Activated CD8-positive, alpha-beta memory T cell treated with anti-CD3 and anti-CD28 coated beads, Interleukin-2, amount 10 ng/mL, durations not matched to agents 7 days and 5 days (primary cell): ENCODE data around the gene TBK1. TPM values are rescaled to one million over a fixed set of nuclear protein-coding genes. Genes with fewer than 3 reads are reported as not detected.

Experiments
- ATAC-seq: fragments of 150-1000 bp; cut with Tn5 transposase; one replicate; pipeline ENCODE4 v1.10.0; 2021; ENCODE audit warnings: moderate library complexity
- CTCF ChIA-PET: fragments of 350-600 bp; sonication (Branson Sonifier 250); formaldehyde crosslinking; loops from one replicate; lab custom pipeline; 2021; ENCODE audit warnings: antibody characterized with exemption; lab: Charles Lee
- DNase-seq: peaks from one replicate; pipeline ENCODE4 v3.0.0-alpha.2; 2020
- H3K27ac Mint-ChIP-seq: one replicate; pipeline ENCODE4 v1.8.0; 2021; ENCODE audit warnings: mild to moderate bottlenecking, mixed read lengths
- H3K27me3 Mint-ChIP-seq: one replicate; pipeline ENCODE4 v1.8.0; 2021; ENCODE audit warnings: mixed read lengths
- H3K36me3 Mint-ChIP-seq: one replicate; pipeline ENCODE4 v1.8.0; 2021; ENCODE audit warnings: mild to moderate bottlenecking, mixed read lengths
- H3K4me1 Mint-ChIP-seq: one replicate; pipeline ENCODE4 v1.8.0; 2021; ENCODE audit warnings: mixed read lengths
- H3K4me3 Mint-ChIP-seq: one replicate; pipeline ENCODE4 v1.8.0; 2021; ENCODE audit warnings: mild to moderate bottlenecking, moderate library complexity, mixed read lengths
- H3K9me3 Mint-ChIP-seq: one replicate; pipeline ENCODE4 v1.8.0; 2022; ENCODE audit warnings: low read depth, mixed read lengths
- total RNA-seq, 2 experiments: library from RNA; stranded (reverse); gene quantifications; one replicate each; pipeline ENCODE4 v1.2.3, GENCODE V29; 2021

TBK1 gene
- total RNA-seq, 2 experiments from 2014 or later: 37.3 to 40.4 TPM

DNA sequence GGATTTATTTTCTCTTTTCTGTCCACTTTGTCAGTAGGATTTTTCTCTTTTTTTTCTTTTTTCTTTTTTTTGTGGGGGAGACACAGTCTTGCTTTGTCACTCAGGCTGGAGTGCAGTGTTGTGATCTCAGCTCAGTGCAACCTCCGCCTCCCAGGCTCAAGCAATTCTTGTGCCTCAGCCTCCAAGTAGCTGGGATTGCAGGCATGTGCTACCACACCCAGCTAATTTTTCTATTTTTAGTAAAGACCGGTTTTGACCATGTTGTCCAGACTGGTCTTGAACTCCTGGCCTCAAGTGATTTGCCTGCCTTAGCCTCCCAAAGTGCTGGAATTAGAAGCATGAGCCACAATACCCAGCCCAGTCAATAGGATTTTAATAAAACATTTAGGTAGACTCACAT, 21.0 kb upstream of the TBK1 start:
- ATAC-seq: no peak
- no peak for DNase-seq
- peaks cover 75% of the 10 kb centered on the region for H3K36me3 Mint-ChIP-seq
- H3K4me1 Mint-ChIP-seq: peaks cover 3% of the 10 kb centered on the region
- CTCF ChIA-PET: no interaction called here
- no peak overlapping the region for H3K27ac Mint-ChIP-seq
- H3K27me3 Mint-ChIP-seq: no peaks in the 10 kb centered on the region
- no peak overlapping the region for H3K4me3 Mint-ChIP-seq
- H3K9me3 Mint-ChIP-seq: no peaks in the 10 kb centered on the region

GRCh38 chr12:64431791-64432190, 20.1 kb upstream of the TBK1 start:
- peaks cover 3% of the 10 kb centered on the region for H3K4me1 Mint-ChIP-seq
- DNase-seq (no peak), ATAC-seq (no peak)
- CTCF ChIA-PET: interaction anchor here (1.3 kb wide), 1 partner anchor 13 kb away, joined by 4 read pairs; no protein-coding TSS in a partner anchor
- H3K4me3 Mint-ChIP-seq: no peak overlapping the region
- H3K9me3 Mint-ChIP-seq: no peaks in the 10 kb centered on the region
- H3K27me3 Mint-ChIP-seq: no peaks in the 10 kb centered on the region
- no peak overlapping the region for H3K27ac Mint-ChIP-seq
- H3K36me3 Mint-ChIP-seq: peaks cover 72% of the 10 kb centered on the region

DNA sequence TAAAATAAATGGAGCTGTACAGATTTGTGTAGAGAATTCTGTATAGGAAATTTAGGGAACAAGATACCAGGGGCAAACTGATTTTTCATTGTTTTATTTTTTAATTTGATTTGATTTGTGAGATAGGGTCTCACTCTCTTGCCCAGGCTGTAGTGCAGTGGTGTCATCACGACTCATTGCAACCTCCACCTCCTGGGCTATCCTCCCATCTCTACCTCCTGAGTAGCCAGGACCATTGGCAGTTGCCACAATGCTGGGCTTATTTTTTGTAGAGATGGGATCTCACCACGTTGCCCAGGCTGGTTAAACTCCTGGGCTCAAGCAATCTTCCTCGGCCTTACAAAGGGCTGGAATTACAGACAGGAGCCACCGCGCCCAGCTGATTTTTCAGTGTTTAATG, 18.0 kb upstream of the TBK1 start:
- Mint-ChIP-seq H3K9me3 (no peaks in the 10 kb centered on the region), H3K27ac (no peak overlapping the region)

GRCh38 chr12:64440100-64440499, 11.8 kb upstream of the TBK1 start:
- ATAC-seq: no peak
- peaks cover 4% of the 10 kb centered on the region for H3K4me1 Mint-ChIP-seq
- DNase-seq: no peak
- no peak overlapping the region for H3K4me3 Mint-ChIP-seq
- H3K27me3 Mint-ChIP-seq: no peaks in the 10 kb centered on the region
- no peaks in the 10 kb centered on the region for H3K9me3 Mint-ChIP-seq
- CTCF ChIA-PET: no interaction called here
- no peak overlapping the region for H3K27ac Mint-ChIP-seq
- peaks cover 53% of the 10 kb centered on the region for H3K36me3 Mint-ChIP-seq

More for the DNA sequence above, 18.0 kb upstream of the TBK1 start:
- ATAC-seq (no peak), DNase-seq (no peak)
- CTCF ChIA-PET: no interaction called here
- no peak overlapping the region for H3K4me3 Mint-ChIP-seq
- H3K4me1 Mint-ChIP-seq: no peaks in the 10 kb centered on the region
- H3K36me3 Mint-ChIP-seq: peaks cover 72% of the 10 kb centered on the region
- no peaks in the 10 kb centered on the region for H3K27me3 Mint-ChIP-seq

DNA sequence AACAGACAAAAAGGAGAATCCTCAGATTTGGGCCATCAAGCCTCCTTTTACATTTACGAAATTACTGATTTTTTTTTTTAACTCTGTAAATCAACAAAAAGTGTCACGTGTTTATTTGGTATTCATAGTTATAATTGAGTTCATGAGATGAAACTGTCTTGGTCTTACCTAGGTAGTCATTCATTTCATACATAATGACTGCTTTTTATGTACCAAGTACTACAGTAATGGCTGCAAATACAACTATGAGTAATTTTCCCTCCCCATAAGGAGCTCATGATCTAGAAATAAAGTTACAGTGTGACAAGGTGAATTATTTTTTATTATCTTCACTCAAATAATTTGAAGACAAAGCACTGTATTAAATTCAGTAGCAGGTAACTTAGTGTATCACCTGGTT, 6.4 kb upstream of the TBK1 start:
- ATAC-seq (no peak), DNase-seq (no peak)
- Mint-ChIP-seq H3K36me3 (peaks cover 43% of the 10 kb centered on the region), H3K27ac (no peak overlapping the region), H3K4me3 (no peak overlapping the region), H3K27me3 (no peaks in the 10 kb centered on the region), H3K9me3 (no peaks in the 10 kb centered on the region), H3K4me1 (peaks cover 9% of the 10 kb centered on the region)
- CTCF ChIA-PET: interaction anchor here (0.7 kb wide), 1 partner anchor 1025 kb away, joined by 3 read pairs; no protein-coding TSS in a partner anchor

GRCh38 chr12:64446295-64446694, 5.6 kb upstream of the TBK1 start:
- CTCF ChIA-PET: no interaction called here
- Mint-ChIP-seq H3K27me3 (no peaks in the 10 kb centered on the region), H3K4me3 (no peak overlapping the region), H3K4me1 (peaks cover 17% of the 10 kb centered on the region), H3K27ac (peak overlapping the region; percentile 21), H3K36me3 (peaks cover 38% of the 10 kb centered on the region), H3K9me3 (no peaks in the 10 kb centered on the region)
- no peak for DNase-seq
- no peak for ATAC-seq

DNA sequence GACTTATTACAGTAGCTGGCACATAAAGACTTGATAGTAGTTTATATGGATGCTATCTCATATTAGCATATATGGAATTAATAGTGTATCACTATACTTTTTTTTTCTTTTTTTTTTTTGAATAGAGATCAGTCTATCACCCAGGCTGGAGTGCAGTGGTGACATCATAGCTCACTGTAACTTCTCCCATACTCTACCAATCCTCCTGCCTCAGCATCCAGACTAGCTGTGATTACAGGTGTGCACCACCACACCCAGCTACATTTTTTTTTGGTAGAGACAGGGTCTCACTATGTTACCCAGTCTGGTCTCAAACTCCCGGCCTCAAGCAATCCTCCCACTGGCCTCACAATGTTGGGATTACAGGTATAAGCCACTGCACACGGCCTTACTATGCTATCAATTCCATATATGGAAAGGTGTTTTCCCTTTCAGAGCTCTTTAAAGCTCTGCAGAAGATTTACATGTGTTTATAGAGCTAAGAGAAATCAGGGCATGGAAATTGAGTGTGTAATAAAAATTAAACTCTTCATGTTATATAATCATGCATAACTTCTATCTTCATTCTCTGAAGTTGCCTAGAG, 1.8 kb upstream of the TBK1 start:
- no peak for ATAC-seq
- Mint-ChIP-seq H3K36me3 (peaks cover 31% of the 10 kb centered on the region), H3K9me3 (no peaks in the 10 kb centered on the region), H3K4me1 (peaks cover 26% of the 10 kb centered on the region), H3K4me3 (peak overlapping the region; percentile 95), H3K27ac (peak overlapping the region; percentile 92), H3K27me3 (no peaks in the 10 kb centered on the region)
- no peak for DNase-seq
- CTCF ChIA-PET: interaction anchor here (0.5 to 1.5 kb wide), 5 partner anchors 9 to 129 kb away, joined by 3 to 4 read pairs (median 3); no protein-coding TSS in a partner anchor

DNA sequence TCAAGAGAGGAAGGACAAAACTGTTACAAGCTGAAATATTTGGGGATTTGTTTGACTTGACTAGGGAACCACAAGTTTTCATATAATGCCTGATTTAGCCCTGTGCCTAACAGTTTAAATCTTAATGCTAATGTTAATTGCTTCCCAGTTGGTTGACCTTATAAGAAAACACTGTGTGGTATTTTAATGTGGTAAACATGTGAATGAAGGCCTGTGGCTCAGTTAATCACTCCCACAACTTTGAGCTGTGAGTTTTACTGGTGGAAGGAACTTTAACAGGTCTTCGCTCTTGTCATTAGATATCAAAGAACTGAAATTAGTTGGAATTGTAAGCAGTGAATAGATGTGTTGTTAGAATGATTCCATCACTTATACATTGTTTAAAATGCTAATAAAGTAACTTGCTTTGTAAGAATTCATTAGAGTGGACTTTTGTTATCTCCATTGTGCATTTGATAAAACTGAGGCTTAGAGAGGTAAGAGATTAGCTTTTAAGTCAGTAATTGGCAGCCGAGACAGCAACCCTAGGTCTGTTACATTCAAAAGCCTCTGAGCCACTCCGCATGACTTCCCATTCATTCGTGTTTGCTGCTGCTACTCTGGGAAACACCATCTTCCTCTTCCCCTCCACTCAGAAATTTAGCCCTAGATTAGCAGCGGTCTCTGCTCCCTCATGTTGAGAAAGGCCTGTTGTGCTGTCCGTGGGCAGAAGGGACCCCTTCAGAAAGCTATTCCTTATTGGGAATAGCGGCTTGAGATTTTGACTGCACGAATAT, 1.0 kb upstream of the TBK1 start:
- CTCF ChIA-PET: interaction anchor here (0.9 to 1.5 kb wide), 3 partner anchors 9 to 42 kb away, joined by 3 to 4 read pairs (median 3); no protein-coding TSS in a partner anchor
- DNase-seq (no peak), ATAC-seq (no peak)
- Mint-ChIP-seq H3K27me3 (no peaks in the 10 kb centered on the region), H3K27ac (peak overlapping the region; percentile 92), H3K36me3 (peaks cover 29% of the 10 kb centered on the region), H3K4me3 (peak overlapping the region; percentile 95), H3K9me3 (no peaks in the 10 kb centered on the region), H3K4me1 (peaks cover 34% of the 10 kb centered on the region)

- Mint-ChIP-seq H3K27me3 (no peaks in the 10 kb centered on the region), H3K27ac (peak overlapping the region; percentile 94), H3K4me3 (peak overlapping the region; percentile 95), H3K4me1 (peaks cover 48% of the 10 kb centered on the region), H3K9me3 (no peaks in the 10 kb centered on the region), H3K36me3 (peaks cover 28% of the 10 kb centered on the region)
- DNase-seq (no peak), ATAC-seq (peak; percentile 20)
- CTCF ChIA-PET: interaction anchor here (1.0 kb wide), 1 partner anchor 47 kb away, joined by 3 read pairs; no protein-coding TSS in a partner anchor
Observed at GRCh38 chr12:64452559-64453329, 824 bp downstream of the TBK1 start.

GRCh38 chr12:64455506-64455905, 3.6 kb downstream of the TBK1 start:
- Mint-ChIP-seq H3K27ac (peak overlapping the region; percentile 44), H3K9me3 (no peaks in the 10 kb centered on the region), H3K4me1 (peaks cover 58% of the 10 kb centered on the region), H3K4me3 (no peak overlapping the region), H3K27me3 (no peaks in the 10 kb centered on the region), H3K36me3 (peaks cover 33% of the 10 kb centered on the region)
- CTCF ChIA-PET: interaction anchor here (2.0 kb wide), 1 partner anchor 12 kb away, joined by 6 read pairs; no protein-coding TSS in a partner anchor
- ATAC-seq (no peak), DNase-seq (no peak)

- H3K4me1 Mint-ChIP-seq: peaks cover 54% of the 10 kb centered on the region
- H3K4me3 Mint-ChIP-seq: no peak overlapping the region
- H3K9me3 Mint-ChIP-seq: no peaks in the 10 kb centered on the region
- no peak for ATAC-seq
- peak overlapping the region; percentile 44 for H3K27ac Mint-ChIP-seq
- CTCF ChIA-PET: interaction anchor here (1.3 to 2.0 kb wide), 2 partner anchors 11 to 31 kb away, joined by 3 to 6 read pairs; no protein-coding TSS in a partner anchor
- no peaks in the 10 kb centered on the region for H3K27me3 Mint-ChIP-seq
- DNase-seq: no peak
- peaks cover 36% of the 10 kb centered on the region for H3K36me3 Mint-ChIP-seq
Observed at GRCh38 chr12:64456119-64456518, 4.2 kb downstream of the TBK1 start.

DNA sequence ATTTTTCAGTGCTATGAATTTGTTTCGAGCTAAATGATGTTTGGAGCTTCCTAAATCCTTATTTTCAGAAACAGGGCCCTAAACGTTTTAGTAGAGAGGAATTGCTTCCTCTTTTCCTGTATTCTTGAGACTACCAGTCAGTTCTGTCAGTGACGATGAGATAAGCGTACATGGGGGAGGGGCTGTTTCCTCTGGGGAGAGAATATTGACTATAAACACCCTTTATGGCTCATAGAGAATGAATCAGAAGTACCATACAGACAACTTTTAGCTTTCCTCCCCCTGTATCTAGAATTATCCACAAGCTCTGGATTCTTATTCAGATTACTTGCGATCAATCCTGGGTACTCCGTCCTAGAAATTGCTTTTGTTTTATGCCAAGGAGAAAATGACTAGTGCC, 5.1 kb downstream of the TBK1 start:
- CTCF ChIA-PET: interaction anchor here (1.3 kb wide), 2 partner anchors 32 to 241 kb away, joined by 3 read pairs; no protein-coding TSS in a partner anchor

GRCh38 chr12:64457466-64457865, 5.5 kb downstream of the TBK1 start:
- ATAC-seq (peak; percentile 25), DNase-seq (no peak)
- no peaks in the 10 kb centered on the region for H3K27me3 Mint-ChIP-seq
- CTCF ChIA-PET: interaction anchor here (1.3 kb wide), 2 partner anchors 32 to 240 kb away, joined by 3 read pairs; no protein-coding TSS in a partner anchor
- H3K36me3 Mint-ChIP-seq: peaks cover 45% of the 10 kb centered on the region
- H3K4me1 Mint-ChIP-seq: peaks cover 58% of the 10 kb centered on the region
- H3K27ac Mint-ChIP-seq: peak overlapping the region; percentile 62
- no peaks in the 10 kb centered on the region for H3K9me3 Mint-ChIP-seq
- no peak overlapping the region for H3K4me3 Mint-ChIP-seq

More for the DNA sequence above, 5.1 kb downstream of the TBK1 start:
- Mint-ChIP-seq H3K9me3 (no peaks in the 10 kb centered on the region), H3K27me3 (no peaks in the 10 kb centered on the region), H3K4me1 (peaks cover 58% of the 10 kb centered on the region), H3K36me3 (peaks cover 42% of the 10 kb centered on the region), H3K4me3 (no peak overlapping the region), H3K27ac (peak overlapping the region; percentile 62)
- ATAC-seq (no peak), DNase-seq (no peak)
